GM19238 (cell line): ENCODE measurements around the gene LRRC59.
"Not testable (repeated sequence)": the region's sequence is repeated elsewhere in the genome, so short reads cannot be mapped to it uniquely, and the experiment has no call there.

Experiments
- DNase-seq: peaks from one replicate; pipeline ENCODE4 v3.0.0; 2011; ENCODE audit warnings: low spot score; ENCODE audit not compliant: insufficient read length

Gene LRRC59

GRCh38 chr17:50347117-50347893 is 50.0 kb downstream of the LRRC59 start:
- no peak for DNase-seq

- peak; percentile 64 for DNase-seq
Observed at GRCh38 chr17:50346313-50347116, 50.8 kb downstream of the LRRC59 start.

- DNase-seq, result peak; percentile 95
Observed at GRCh38 chr17:50345432-50346312, 51.7 kb downstream of the LRRC59 start, which contains the start of gene XYLT2. XYLT2 (plus strand) TSS chr17:50346126; CDS start chr17:50346141, 15 bp downstream.

- no peak for DNase-seq
Observed at GRCh38 chr17:50344731-50345365, 52.5 kb downstream of the LRRC59 start.

- no peak for DNase-seq
Observed at GRCh38 chr17:50339381-50339780, 57.9 kb downstream of the LRRC59 start.

GRCh38 chr17:50338645-50339044 is 58.7 kb downstream of the LRRC59 start:
- DNase-seq, result no peak

GRCh38 chr17:50337956-50338355 is 59.4 kb downstream of the LRRC59 start:
- no peak for DNase-seq

GRCh38 chr17:50333291-50334057 is 63.8 kb downstream of the LRRC59 start:
- DNase-seq, result not testable (repeated sequence)

- no peak for DNase-seq
Observed at GRCh38 chr17:50332196-50332595, 65.1 kb downstream of the LRRC59 start.
